Erythroblast (primary cell): Measurements from ENCODE around the gene ARHGEF11.

Experiments
- GATA1 ChIP-seq: IDR thresholded peaks from 2 replicates; pipeline ENCODE4 v1.6.1; 2011; ENCODE audit warnings: low read depth, mild to moderate bottlenecking, control low read depth, low read length, moderate library complexity
- POLR2A ChIP-seq: IDR thresholded peaks from 2 replicates; pipeline ENCODE4 v1.6.1; 2011; ENCODE audit warnings: mild to moderate bottlenecking, low read length

- TF ChIP-seq POLR2A (no peak), GATA1 (no peak)
Measured at GRCh38 chr1:156895927-156896326, 149.6 kb downstream of the ARHGEF11 start.
